Measurements from ENCODE around the gene NRG2.

Gene NRG2

GRCh38 chr5:139872052-139872766 is 170.9 kb downstream of the NRG2 start:
- no peak overlapping the region for H3K4me3 ChIP-seq (ENCODE audit: insufficient read depth, low read length, poor library complexity, severe bottlenecking)
- no peaks in the 10 kb centered on the region for H3K9me2 ChIP-seq (replicated peaks; ENCODE audit: insufficient read depth, low read length)
- H3K9me3 ChIP-seq (ENCODE audit: insufficient read depth, low read length), result no peaks in the 10 kb centered on the region
- H3K27ac ChIP-seq (ENCODE audit: low read depth, low read length), result no peak overlapping the region
- no peaks in the 10 kb centered on the region for H3K27me3 ChIP-seq (ENCODE audit: low read length)
- H3F3A ChIP-seq (ENCODE audit: insufficient read depth), result no peaks in the 10 kb centered on the region
- no peak overlapping the region for H3K9ac ChIP-seq (ENCODE audit: low read length)
- no peaks in the 10 kb centered on the region for H3K79me2 ChIP-seq (ENCODE audit: insufficient read depth, low read length)
- no peaks in the 10 kb centered on the region for H4K20me1 ChIP-seq (ENCODE audit: low read depth, low read length)
- no peaks in the 10 kb centered on the region for H3K36me3 ChIP-seq (ENCODE audit: low read length)
- no peak overlapping the region for H2AFZ ChIP-seq (ENCODE audit: low read depth, low read length, severe bottlenecking)
- H3K4me2 ChIP-seq (ENCODE audit: low read depth, low read length, poor library complexity, severe bottlenecking), result no peak overlapping the region
- no peak for TF ChIP-seq EZH2phosphoT487 (conservative IDR thresholded peaks at IDR 0.05; ENCODE audit: low read length)
- TF ChIP-seq CTCF (IDR thresholded peaks at IDR 0.05; ENCODE audit: insufficient read depth, low read length, poor library complexity, severe bottlenecking), result peak; percentile 33

- no peak overlapping the region for H2AFZ ChIP-seq (ENCODE audit: low read depth, low read length, severe bottlenecking)
- H3K9me2 ChIP-seq (replicated peaks; ENCODE audit: insufficient read depth, low read length), result no peaks in the 10 kb centered on the region
- H3K36me3 ChIP-seq (ENCODE audit: low read length), result no peaks in the 10 kb centered on the region
- H3K27me3 ChIP-seq (ENCODE audit: low read length), result no peaks in the 10 kb centered on the region
- H4K20me1 ChIP-seq (ENCODE audit: low read depth, low read length), result no peaks in the 10 kb centered on the region
- TF ChIP-seq EZH2phosphoT487 (conservative IDR thresholded peaks at IDR 0.05; ENCODE audit: low read length), result no peak
- TF ChIP-seq CTCF (IDR thresholded peaks at IDR 0.05; ENCODE audit: insufficient read depth, low read length, poor library complexity, severe bottlenecking), result no peak
- H3K27ac ChIP-seq (ENCODE audit: low read depth, low read length), result no peak overlapping the region
- no peak overlapping the region for H3K4me3 ChIP-seq (ENCODE audit: insufficient read depth, low read length, poor library complexity, severe bottlenecking)
- no peak overlapping the region for H3K4me2 ChIP-seq (ENCODE audit: low read depth, low read length, poor library complexity, severe bottlenecking)
- no peaks in the 10 kb centered on the region for H3K79me2 ChIP-seq (ENCODE audit: insufficient read depth, low read length)
- no peaks in the 10 kb centered on the region for H3F3A ChIP-seq (ENCODE audit: insufficient read depth)
- H3K9ac ChIP-seq (ENCODE audit: low read length), result no peak overlapping the region
- no peaks in the 10 kb centered on the region for H3K9me3 ChIP-seq (ENCODE audit: insufficient read depth, low read length)
These were observed 171.5 kb downstream of the NRG2 start for GRCh38 chr5:139871614-139872013.

GRCh38 chr5:139870677-139871076 is 172.4 kb downstream of the NRG2 start:
- no peak overlapping the region for H2AFZ ChIP-seq (ENCODE audit: low read depth, low read length, severe bottlenecking)
- H3K9me3 ChIP-seq (ENCODE audit: insufficient read depth, low read length), result no peaks in the 10 kb centered on the region
- no peak overlapping the region for H3K4me3 ChIP-seq (ENCODE audit: insufficient read depth, low read length, poor library complexity, severe bottlenecking)
- no peak overlapping the region for H3K4me2 ChIP-seq (ENCODE audit: low read depth, low read length, poor library complexity, severe bottlenecking)
- no peaks in the 10 kb centered on the region for H4K20me1 ChIP-seq (ENCODE audit: low read depth, low read length)
- no peak overlapping the region for H3K9ac ChIP-seq (ENCODE audit: low read length)
- H3K27ac ChIP-seq (ENCODE audit: low read depth, low read length), result no peak overlapping the region
- no peaks in the 10 kb centered on the region for H3K36me3 ChIP-seq (ENCODE audit: low read length)
- H3K9me2 ChIP-seq (replicated peaks; ENCODE audit: insufficient read depth, low read length), result no peaks in the 10 kb centered on the region
- H3F3A ChIP-seq (ENCODE audit: insufficient read depth), result no peaks in the 10 kb centered on the region
- H3K79me2 ChIP-seq (ENCODE audit: insufficient read depth, low read length), result no peaks in the 10 kb centered on the region
- TF ChIP-seq CTCF (IDR thresholded peaks at IDR 0.05; ENCODE audit: insufficient read depth, low read length, poor library complexity, severe bottlenecking) (no peak), EZH2phosphoT487 (conservative IDR thresholded peaks at IDR 0.05; ENCODE audit: low read length) (no peak)
- H3K27me3 ChIP-seq (ENCODE audit: low read length), result no peaks in the 10 kb centered on the region
